ENCODE results near the gene PPP1R13B.

Gene PPP1R13B

DNA sequence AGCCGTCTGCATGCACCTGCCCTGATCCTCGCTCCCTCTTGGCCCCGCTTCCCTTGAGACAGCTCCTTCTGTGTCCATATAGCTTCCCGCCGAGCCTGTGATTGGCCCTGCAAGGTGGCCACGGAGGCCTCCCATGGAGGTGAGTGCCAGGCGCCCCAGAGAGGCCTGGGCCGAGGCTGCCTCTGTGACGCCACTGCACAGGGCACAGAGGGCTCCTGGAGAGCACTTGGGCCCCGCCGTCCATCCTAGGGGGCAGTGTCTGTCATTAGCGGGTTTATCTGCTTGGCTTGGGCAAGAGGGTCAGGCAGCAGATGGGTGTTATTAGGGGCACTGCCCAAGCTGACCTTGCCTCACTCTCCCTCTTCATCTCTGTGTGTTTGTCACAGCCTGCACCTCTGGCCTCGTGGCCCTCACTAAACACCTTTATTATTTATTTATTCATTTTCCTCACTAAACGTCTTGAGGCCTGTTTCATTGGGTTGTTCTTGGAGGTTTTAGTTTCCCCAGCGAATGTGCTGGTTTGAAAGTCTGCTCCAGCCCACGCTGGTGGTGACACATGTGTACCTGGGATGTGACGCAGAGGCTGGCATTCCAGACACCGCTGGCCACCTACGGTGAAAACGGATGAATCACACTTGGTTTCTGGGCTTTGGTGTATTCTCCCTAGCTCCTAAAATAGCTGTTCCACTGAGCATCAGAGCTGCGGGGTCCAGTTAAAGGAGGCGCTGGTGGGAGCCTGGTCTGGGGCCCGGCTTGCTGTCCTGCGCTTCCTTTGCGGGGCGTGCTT is 125.8 kb downstream of the PPP1R13B start:
- Histone ChIP-seq H3K27me3 (no peaks in the 10 kb centered on the region), H3K36me3 (peaks cover 0 to 10% (median 6%) of the 10 kb centered on the region in 3 donors), H3K9me3 (no peaks in the 10 kb centered on the region), H3K27ac (peak overlapping the region; percentile 86 to 91), H3K4me3 (no peak overlapping the region), H3K4me1 (peaks cover 3 to 93% (median 71%) of the 10 kb centered on the region in 4 donors)
- intact Hi-C loops (cut with DNase I; ENCODE audit: low total_unique reads), result no loop called here
- TF ChIP-seq, protein P1, sequence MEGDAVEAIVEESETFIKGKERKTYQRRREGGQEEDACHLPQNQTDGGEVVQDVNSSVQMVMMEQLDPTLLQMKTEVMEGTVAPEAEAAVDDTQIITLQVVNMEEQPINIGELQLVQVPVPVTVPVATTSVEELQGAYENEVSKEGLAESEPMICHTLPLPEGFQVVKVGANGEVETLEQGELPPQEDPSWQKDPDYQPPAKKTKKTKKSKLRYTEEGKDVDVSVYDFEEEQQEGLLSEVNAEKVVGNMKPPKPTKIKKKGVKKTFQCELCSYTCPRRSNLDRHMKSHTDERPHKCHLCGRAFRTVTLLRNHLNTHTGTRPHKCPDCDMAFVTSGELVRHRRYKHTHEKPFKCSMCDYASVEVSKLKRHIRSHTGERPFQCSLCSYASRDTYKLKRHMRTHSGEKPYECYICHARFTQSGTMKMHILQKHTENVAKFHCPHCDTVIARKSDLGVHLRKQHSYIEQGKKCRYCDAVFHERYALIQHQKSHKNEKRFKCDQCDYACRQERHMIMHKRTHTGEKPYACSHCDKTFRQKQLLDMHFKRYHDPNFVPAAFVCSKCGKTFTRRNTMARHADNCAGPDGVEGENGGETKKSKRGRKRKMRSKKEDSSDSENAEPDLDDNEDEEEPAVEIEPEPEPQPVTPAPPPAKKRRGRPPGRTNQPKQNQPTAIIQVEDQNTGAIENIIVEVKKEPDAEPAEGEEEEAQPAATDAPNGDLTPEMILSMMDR (IDR thresholded peaks at IDR 0.05), result no peak
- DNase-seq, result no peak

DNA sequence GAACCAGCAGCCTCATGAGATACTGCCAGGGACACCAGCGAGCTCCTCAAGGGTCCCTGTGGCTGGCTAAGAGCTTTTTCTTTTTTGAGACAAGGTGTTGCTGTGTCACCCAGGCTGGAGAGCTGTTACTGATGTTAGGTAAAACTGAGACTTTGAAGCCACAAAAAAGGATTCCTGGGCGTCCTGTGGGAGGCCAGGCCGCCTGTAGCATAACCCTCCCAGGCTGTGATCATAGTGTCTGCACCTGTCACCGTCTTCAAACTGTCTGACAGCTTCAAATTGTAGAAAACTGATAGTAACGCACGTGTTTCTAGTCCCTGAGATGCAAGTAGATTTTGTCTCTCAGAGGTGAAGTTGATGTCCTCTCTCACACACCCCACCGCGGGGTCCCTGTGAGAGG is 127.6 kb downstream of the PPP1R13B start:
- no peaks in the 10 kb centered on the region for H3K36me3 ChIP-seq
- peak overlapping the region; percentile 86 to 91 for H3K27ac ChIP-seq
- H3K9me3 ChIP-seq, result no peaks in the 10 kb centered on the region
- peaks cover 3 to 82% (median 63%) of the 10 kb centered on the region in 4 donors for H3K4me1 ChIP-seq
- no peaks in the 10 kb centered on the region for H3K27me3 ChIP-seq
- intact Hi-C loops (cut with DNase I; ENCODE audit: low total_unique reads), result loop anchor here (5.0 kb wide), 1 partner anchor 92 kb away; the partner anchor contains the start of gene KLC1
- H3K4me3 ChIP-seq, result no peak overlapping the region
- no peak for DNase-seq
- TF ChIP-seq, protein P1 (IDR thresholded peaks at IDR 0.05), result no peak

DNA sequence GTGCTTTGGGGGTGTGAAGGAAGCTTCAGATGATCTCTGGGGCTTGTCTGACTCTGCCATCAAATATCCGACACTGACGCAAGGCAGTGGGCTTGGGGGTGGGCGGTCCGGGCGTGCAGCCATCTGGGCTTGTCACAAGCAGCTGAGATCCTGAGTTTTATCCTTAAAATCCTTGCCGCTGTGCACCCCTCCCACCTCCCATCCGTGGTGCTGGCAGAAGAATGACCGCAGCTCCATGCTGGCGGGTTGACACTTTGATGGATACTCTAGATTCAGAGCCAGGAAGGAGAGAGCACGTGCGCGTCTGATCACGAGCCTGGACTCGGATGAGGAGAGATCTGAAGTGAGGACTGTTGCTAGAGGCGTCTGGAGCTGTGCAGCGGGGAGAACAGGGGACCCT is 128.8 kb downstream of the PPP1R13B start:
- H3K4me3 ChIP-seq, result no peak overlapping the region
- peaks cover 0 to 77% (median 58%) of the 10 kb centered on the region in 4 donors for H3K4me1 ChIP-seq
- TF ChIP-seq, protein P1 (IDR thresholded peaks at IDR 0.05), result no peak
- DNase-seq, result no peak
- H3K9me3 ChIP-seq, result no peaks in the 10 kb centered on the region
- no peaks in the 10 kb centered on the region for H3K36me3 ChIP-seq
- peak overlapping the region; percentile 35 to 91 for H3K27ac ChIP-seq
- H3K27me3 ChIP-seq, result no peaks in the 10 kb centered on the region
- intact Hi-C loops (cut with DNase I; ENCODE audit: low total_unique reads), result loop anchor here (5.0 kb wide), 1 partner anchor 91 kb away; the partner anchor contains the start of gene KLC1

DNA sequence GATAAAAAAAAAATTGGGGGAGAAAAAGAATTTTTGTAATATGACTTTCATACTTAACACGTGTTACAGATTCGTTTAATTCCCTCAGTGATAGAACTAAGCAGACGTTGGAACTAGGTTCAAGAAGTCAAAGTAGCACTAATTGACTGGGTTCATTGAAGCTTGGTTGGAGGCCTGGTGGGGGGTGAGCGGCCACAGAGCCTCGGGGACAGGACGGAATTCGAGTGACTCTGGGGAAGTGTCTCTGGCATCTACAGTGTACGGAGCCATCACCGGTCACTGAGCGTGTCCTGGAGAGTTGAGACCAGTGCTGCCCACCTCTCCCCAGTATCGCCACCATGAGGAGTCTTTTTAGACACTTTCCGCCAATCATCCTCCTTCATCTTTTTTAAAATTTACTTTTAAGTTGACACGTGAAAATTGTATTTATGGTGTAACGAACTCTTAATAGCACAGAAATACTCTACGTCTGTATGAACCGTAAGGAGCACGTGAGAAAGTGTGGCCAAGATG is 130.4 kb downstream of the PPP1R13B start:
- Histone ChIP-seq H3K9me3 (no peaks in the 10 kb centered on the region), H3K27me3 (no peaks in the 10 kb centered on the region), H3K4me3 (peak overlapping the region; percentile 76 to 94), H3K36me3 (no peaks in the 10 kb centered on the region), H3K27ac (peak overlapping the region; percentile 80 to 93), H3K4me1 (peaks cover 0 to 76% (median 58%) of the 10 kb centered on the region in 4 donors)
- no peak for DNase-seq
- intact Hi-C loops (cut with DNase I; ENCODE audit: low total_unique reads), result loop anchor here (5.0 kb wide), 1 partner anchor 90 kb away; the partner anchor contains the start of gene KLC1
- TF ChIP-seq, protein P1 (IDR thresholded peaks at IDR 0.05), result no peak

DNA sequence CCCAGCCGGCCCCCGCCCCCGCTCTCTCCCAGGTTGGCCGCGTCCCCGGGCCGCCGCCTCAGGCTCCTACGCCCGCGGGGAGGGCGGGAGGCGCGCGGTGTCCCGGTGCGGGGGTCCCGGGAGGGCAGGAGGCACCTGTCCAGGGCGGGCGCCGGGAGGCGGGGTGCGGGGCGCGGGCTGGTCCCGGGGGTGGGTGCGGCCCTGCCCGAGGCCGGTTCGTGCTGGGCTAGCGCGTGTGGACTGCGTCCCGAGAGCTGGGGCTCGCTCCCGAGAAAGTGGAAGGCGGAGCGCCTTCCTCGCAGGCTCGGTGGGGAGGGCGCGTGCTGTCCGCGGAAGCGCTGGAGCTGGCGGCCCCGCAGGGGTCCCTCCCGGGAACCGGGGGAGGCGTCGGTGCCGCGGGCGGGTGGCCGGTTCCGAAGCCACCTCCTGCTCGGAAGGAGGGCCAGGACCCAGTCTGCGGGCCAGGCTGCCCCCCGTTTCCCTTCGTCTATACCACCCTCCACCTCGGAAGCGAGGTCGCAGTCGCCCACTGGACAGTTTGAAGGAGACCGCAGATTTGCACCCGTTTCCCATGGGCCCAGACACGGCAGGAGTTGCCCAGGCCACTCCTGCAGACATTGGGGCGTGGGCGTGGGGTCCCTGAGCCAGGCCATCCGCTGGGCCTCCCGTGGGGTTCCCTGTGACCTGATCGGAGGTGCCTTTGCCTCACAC is 131.1 kb downstream of the PPP1R13B start:
- intact Hi-C loops (cut with DNase I; ENCODE audit: low total_unique reads), result loop anchor here (5.0 kb wide), 1 partner anchor 89 kb away; the partner anchor contains the start of gene KLC1
- DNase-seq, result no peak
- H3K36me3 ChIP-seq, result no peaks in the 10 kb centered on the region
- TF ChIP-seq, protein P1 (IDR thresholded peaks at IDR 0.05), result no peak
- peaks cover 0 to 76% (median 62%) of the 10 kb centered on the region in 4 donors for H3K4me1 ChIP-seq
- H3K27ac ChIP-seq, result peak overlapping the region; percentile 80 to 93
- peak overlapping the region; percentile 76 to 94 for H3K4me3 ChIP-seq
- no peaks in the 10 kb centered on the region for H3K27me3 ChIP-seq
- no peaks in the 10 kb centered on the region for H3K9me3 ChIP-seq

Data from tibial artery (tissue), 4 donors.